H9 (cell line): ENCODE results near the gene GRIK3. TPM values are rescaled to one million over a fixed set of nuclear protein-coding genes. Genes with fewer than 3 reads are reported as not detected.

Experiments used
- DNase-seq: peaks from one replicate; pipeline ENCODE4 v3.0.0-alpha.2; 2017
- H2AFZ ChIP-seq: one replicate; pipeline ENCODE4 v1.6.1; 2013; ENCODE audit warnings: mild to moderate bottlenecking, low read length, control low read depth, moderate library complexity
- H2AK5ac ChIP-seq: 2 replicates; pipeline ENCODE4 v1.6.1; 2013; ENCODE audit warnings: low read length, control low read depth, mixed read lengths; ENCODE audit not compliant: insufficient read length
- H2BK120ac ChIP-seq: one replicate; pipeline ENCODE4 v1.6.1; 2013; ENCODE audit warnings: low read depth, mild to moderate bottlenecking, low read length, control low read depth, inconsistent platforms; ENCODE audit not compliant: poor library complexity, severe bottlenecking
- H2BK12ac ChIP-seq: 2 replicates; pipeline ENCODE4 v1.6.1; 2013; ENCODE audit warnings: low read length, control low read depth, mixed read lengths, low read depth; ENCODE audit not compliant: insufficient read length
- H2BK15ac ChIP-seq: 2 replicates; pipeline ENCODE4 v1.6.1; 2013; ENCODE audit warnings: low read depth, low read length, control low read depth
- H2BK20ac ChIP-seq: one replicate; pipeline ENCODE4 v1.6.1; 2013; ENCODE audit warnings: low read depth, mild to moderate bottlenecking, low read length, control low read depth, inconsistent platforms; ENCODE audit not compliant: poor library complexity, severe bottlenecking
- H2BK5ac ChIP-seq: 2 replicates; pipeline ENCODE4 v1.6.1; 2013; ENCODE audit warnings: low read length, control low read depth, mixed read lengths; ENCODE audit not compliant: insufficient read length
- H3K14ac ChIP-seq: 2 replicates; pipeline ENCODE4 v1.6.1; 2013; ENCODE audit warnings: low read length, control low read depth; ENCODE audit not compliant: insufficient read depth
- H3K18ac ChIP-seq: 2 replicates; pipeline ENCODE4 v1.6.1; 2013; ENCODE audit warnings: low read depth, mild to moderate bottlenecking, mixed read lengths, low read length, control low read depth; ENCODE audit not compliant: insufficient read length
- H3K23ac ChIP-seq: 2 replicates; pipeline ENCODE4 v1.6.1; 2013; ENCODE audit warnings: low read length, control low read depth, mixed read lengths, low read depth; ENCODE audit not compliant: insufficient read length
- H3K23me2 ChIP-seq: 2 replicates; pipeline ENCODE4 v1.6.1; 2013; ENCODE audit warnings: low read depth, mild to moderate bottlenecking, mixed read lengths, low read length, control low read depth; ENCODE audit not compliant: insufficient read length, poor library complexity, severe bottlenecking
- H3K27ac ChIP-seq: 2 replicates; pipeline ENCODE4 v1.5.1; 2013; ENCODE audit warnings: low read length, control low read depth, mixed read lengths, low read depth; ENCODE audit not compliant: insufficient read length
- H3K27me3 ChIP-seq: 2 replicates; pipeline ENCODE4 v1.6.1; 2013; ENCODE audit warnings: low read length, control low read depth, inconsistent platforms; ENCODE audit not compliant: insufficient read depth
- H3K4ac ChIP-seq: 2 replicates; pipeline ENCODE4 v1.6.1; 2013; ENCODE audit warnings: low read depth, mild to moderate bottlenecking, control low read depth, inconsistent platforms, low read length, moderate library complexity
- H3K4me1 ChIP-seq: 2 replicates; pipeline ENCODE4 v1.6.1; 2013; ENCODE audit warnings: low read length, control low read depth, inconsistent platforms; ENCODE audit not compliant: insufficient read depth
- H3K4me2 ChIP-seq: 2 replicates; pipeline ENCODE4 v1.6.1; 2013; ENCODE audit warnings: low read length, control low read depth, mixed read lengths; ENCODE audit not compliant: insufficient read length, insufficient read depth
- H3K56ac ChIP-seq: 2 replicates; pipeline ENCODE4 v1.6.1; 2013; ENCODE audit warnings: low read depth, mild to moderate bottlenecking, mixed read lengths, low read length, control low read depth; ENCODE audit not compliant: insufficient read length
- H3K79me1 ChIP-seq: 2 replicates; pipeline ENCODE4 v1.6.1; 2013; ENCODE audit warnings: low read depth, mild to moderate bottlenecking, moderate library complexity, low read length, control low read depth, inconsistent platforms; ENCODE audit not compliant: insufficient read depth, poor library complexity, severe bottlenecking
- H3K79me2 ChIP-seq: 2 replicates; pipeline ENCODE4 v1.6.1; 2013; ENCODE audit warnings: low read length, control low read depth, inconsistent platforms; ENCODE audit not compliant: insufficient read depth
- H3K9ac ChIP-seq: 2 replicates; pipeline ENCODE4 v1.6.1; 2013; ENCODE audit warnings: low read length, control low read depth, mixed read lengths; ENCODE audit not compliant: insufficient read length; ENCODE audit errors: extremely low read depth
- H3K9me3 ChIP-seq: one replicate; pipeline ENCODE4 v1.6.1; 2013; ENCODE audit warnings: low read depth, low read length, inconsistent platforms; ENCODE audit not compliant: control insufficient read depth
- H3T11ph ChIP-seq: one replicate; pipeline ENCODE4 v1.6.1; 2013; ENCODE audit warnings: mild to moderate bottlenecking, low read length, control low read depth, inconsistent platforms
- H4K20me1 ChIP-seq: one replicate; pipeline ENCODE4 v1.6.1; 2013; ENCODE audit not compliant: control insufficient read depth, insufficient read length, insufficient read depth
- H4K5ac ChIP-seq: 2 replicates; pipeline ENCODE4 v1.6.1; 2013; ENCODE audit warnings: low read depth, mild to moderate bottlenecking, mixed read lengths, low read length, control low read depth; ENCODE audit not compliant: insufficient read length
- H4K8ac ChIP-seq: replicated peaks from 2 replicates; pipeline ENCODE4 v1.6.1; 2013; ENCODE audit warnings: low read length, control low read depth, mixed read lengths, low read depth; ENCODE audit not compliant: insufficient read length
- H4K91ac ChIP-seq: 2 replicates; pipeline ENCODE4 v1.6.1; 2013; ENCODE audit warnings: low read depth, mild to moderate bottlenecking, moderate library complexity, mixed read lengths, low read length, control low read depth; ENCODE audit not compliant: insufficient read length
- H3K27ac Mint-ChIP-seq, 3 experiments: 2 replicates in 2 of 3; 3 replicates in 1 of 3; pipeline ENCODE4 v1.8.0; 2020 to 2021; ENCODE audit warnings: mixed read lengths in 3 of 3, mild to moderate bottlenecking in 1 of 3, moderate library complexity in 1 of 3
- H3K27me3 Mint-ChIP-seq: 2 replicates; pipeline ENCODE4 v1.8.0; 2021; ENCODE audit warnings: low read depth, mild to moderate bottlenecking, moderate library complexity, mixed read lengths
- H3K36me3 Mint-ChIP-seq, 3 experiments: 2 replicates in 2 of 3; 3 replicates in 1 of 3; pipeline ENCODE4 v1.8.0; 2020 to 2021; ENCODE audit warnings: low read depth in 3 of 3, mixed read lengths in 3 of 3; ENCODE audit not compliant: insufficient read depth in 1 of 3
- H3K4me1 Mint-ChIP-seq, 2 experiments: 2 replicates each; pipeline ENCODE4 v1.8.0; 2020; ENCODE audit warnings: mixed read lengths in 2 of 2
- H3K4me3 Mint-ChIP-seq, 2 experiments: 2 replicates in 1 of 2; 3 replicates in 1 of 2; pipeline ENCODE4 v1.8.0; 2020 to 2021; ENCODE audit warnings: mild to moderate bottlenecking in 2 of 2, mixed read lengths in 2 of 2, moderate library complexity in 1 of 2
- H3K9me3 Mint-ChIP-seq, 2 experiments: 2 replicates in 1 of 2; 3 replicates in 1 of 2; pipeline ENCODE4 v1.8.0; 2020; ENCODE audit warnings: mild to moderate bottlenecking in 2 of 2, mixed read lengths in 2 of 2, moderate library complexity in 1 of 2
- WGBS: extraction: QIAGEN DNeasy Blood & Tissue Kit; methylation state at CpG from one replicate; pipeline ENCODE4 v1.1.7; 2013; ENCODE audit warnings: missing lambda C conversion rate, low lambda C conversion rate, mixed read lengths; ENCODE audit not compliant: insufficient read length; ENCODE audit errors: extremely low coverage; 5-methylcytosine and 5-hydroxymethylcytosine counted together
- total RNA-seq: library from RNA; stranded (reverse); gene quantifications from 2 replicates; pipeline ENCODE4 v1.2.1, GENCODE V29; 2021
- TF ChIP-seq, protein P1 (sequence below): fragments of 200-600 bp; sonication (generic); conservative IDR thresholded peaks from 3 replicates; pipeline ENCODE4 v1.8.0; 2021; ENCODE audit warnings: antibody characterized with exemption, mild to moderate bottlenecking

GRIK3 gene
- total RNA-seq, 1 experiment from 2014 or later = 1.7 TPM

DNA sequence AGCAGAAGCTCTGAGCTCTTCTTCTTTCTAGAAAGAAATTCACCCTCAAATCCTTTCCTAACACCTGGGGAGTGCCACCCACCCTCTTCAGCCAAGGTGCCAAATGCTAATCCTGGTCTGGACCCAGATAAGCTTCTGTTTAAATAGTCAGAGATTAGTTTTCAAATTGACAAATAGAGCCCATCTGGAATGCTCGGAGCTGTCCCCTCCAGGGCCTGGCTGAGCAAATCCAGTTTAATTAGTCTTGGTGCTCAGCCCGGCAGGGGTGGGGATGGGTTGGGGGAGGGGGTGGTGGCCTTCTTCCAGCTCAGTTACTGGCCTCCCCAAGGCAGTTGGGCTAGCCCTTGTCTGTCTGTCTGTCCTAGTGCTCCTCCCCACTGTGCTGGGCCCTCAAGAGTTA lies 269.5 kb downstream of the GRIK3 start:
- Histone ChIP-seq H2BK15ac (no peak overlapping the region), H3K79me2 (no peaks in the 10 kb centered on the region), H3K4ac (no peak overlapping the region), H3K4me2 (no peak overlapping the region), H2AFZ (no peak overlapping the region), H2BK5ac (no peak overlapping the region), H4K8ac (no peak overlapping the region), H2BK20ac (no peak overlapping the region), H2AK5ac (no peak overlapping the region), H3K79me1 (no peaks in the 10 kb centered on the region), H3T11ph (no peak overlapping the region), H3K27ac (no peak overlapping the region), H2BK12ac (no peak overlapping the region), H3K18ac (no peak overlapping the region), H3K23me2 (no peaks in the 10 kb centered on the region), H3K14ac (no peak overlapping the region), H3K4me1 (peaks cover 11% of the 10 kb centered on the region; the same call in 1 of the 2 replicates), H3K9ac (no peak overlapping the region), H2BK120ac (no peak overlapping the region), H4K5ac (no peak overlapping the region), H4K20me1 (no peaks in the 10 kb centered on the region), H3K23ac (no peak overlapping the region), H3K27me3 (no peaks in the 10 kb centered on the region; the same call in 1 of the 2 replicates), H3K9me3 (no peaks in the 10 kb centered on the region), H4K91ac (no peak overlapping the region), H3K56ac (no peak overlapping the region)
- peaks cover 38 to 39% of the 10 kb centered on the region in 2 experiments for H3K4me1 Mint-ChIP-seq
- H3K4me3 Mint-ChIP-seq = no peak overlapping the region; a peak in 1 of 5 replicates
- no peak overlapping the region; a peak in 1 of 7 replicates for H3K27ac Mint-ChIP-seq
- TF ChIP-seq, protein P1, sequence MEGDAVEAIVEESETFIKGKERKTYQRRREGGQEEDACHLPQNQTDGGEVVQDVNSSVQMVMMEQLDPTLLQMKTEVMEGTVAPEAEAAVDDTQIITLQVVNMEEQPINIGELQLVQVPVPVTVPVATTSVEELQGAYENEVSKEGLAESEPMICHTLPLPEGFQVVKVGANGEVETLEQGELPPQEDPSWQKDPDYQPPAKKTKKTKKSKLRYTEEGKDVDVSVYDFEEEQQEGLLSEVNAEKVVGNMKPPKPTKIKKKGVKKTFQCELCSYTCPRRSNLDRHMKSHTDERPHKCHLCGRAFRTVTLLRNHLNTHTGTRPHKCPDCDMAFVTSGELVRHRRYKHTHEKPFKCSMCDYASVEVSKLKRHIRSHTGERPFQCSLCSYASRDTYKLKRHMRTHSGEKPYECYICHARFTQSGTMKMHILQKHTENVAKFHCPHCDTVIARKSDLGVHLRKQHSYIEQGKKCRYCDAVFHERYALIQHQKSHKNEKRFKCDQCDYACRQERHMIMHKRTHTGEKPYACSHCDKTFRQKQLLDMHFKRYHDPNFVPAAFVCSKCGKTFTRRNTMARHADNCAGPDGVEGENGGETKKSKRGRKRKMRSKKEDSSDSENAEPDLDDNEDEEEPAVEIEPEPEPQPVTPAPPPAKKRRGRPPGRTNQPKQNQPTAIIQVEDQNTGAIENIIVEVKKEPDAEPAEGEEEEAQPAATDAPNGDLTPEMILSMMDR = no peak
- WGBS = no CpG with 5 or more reads among the region's 2 CpGs
- H3K36me3 Mint-ChIP-seq = no peaks in the 10 kb centered on the region; a peak in 2 of 7 replicates
- peaks cover 8% of the 10 kb centered on the region for H3K27me3 Mint-ChIP-seq
- peaks cover 2 to 5% of the 10 kb centered on the region in 2 experiments; a peak in 3 of 5 replicates for H3K9me3 Mint-ChIP-seq
- DNase-seq = no peak
